ENCODE data around the gene ETHE1. TPM values are rescaled to one million over a fixed set of nuclear protein-coding genes. Genes with fewer than 3 reads are reported as not detected.
"Not testable (repeated sequence)": the region's sequence is repeated elsewhere in the genome, so short reads cannot be mapped to it uniquely, and the experiment has no call there.

ETHE1 gene
- total RNA-seq, 4 donors from 2014 or later, result 44.3 to 76.0 (median 57.8) TPM

GRCh38 chr19:43518051-43518450, 8.9 kb downstream of the ETHE1 start:
- H3K4me1 ChIP-seq, result peaks cover 10% of the 10 kb centered on the region
- H3K36me3 ChIP-seq, result peaks cover 2% of the 10 kb centered on the region
- DNase-seq (ENCODE audit: low spot score in 2 of 2), result no peak
- H3K9me3 ChIP-seq, result no peaks in the 10 kb centered on the region
- 49% methylated on average over 4 of the region's 4 CpGs for WGBS
- no peaks in the 10 kb centered on the region for H3K27me3 ChIP-seq
- no peak overlapping the region for H3K4me3 ChIP-seq
- no peak for TF ChIP-seq POLR2A (IDR thresholded peaks at IDR 0.05)
- no peak for TF ChIP-seq EP300 (IDR thresholded peaks at IDR 0.05)
- TF ChIP-seq POLR2AphosphoS5 (IDR thresholded peaks at IDR 0.05), result no peak
- TF ChIP-seq CTCF (IDR thresholded peaks at IDR 0.05), result no peak
- no peak overlapping the region for H3K27ac ChIP-seq

GRCh38 chr19:43512399-43512798, 14.6 kb downstream of the ETHE1 start:
- not testable (repeated sequence) for H3K27me3 ChIP-seq; H3K27ac ChIP-seq; DNase-seq (ENCODE audit: low spot score in 2 of 2); H3K4me3 ChIP-seq; H3K4me1 ChIP-seq; H3K9me3 ChIP-seq
- H3K36me3 ChIP-seq, result peaks cover 22% of the 10 kb centered on the region

GRCh38 chr19:43511324-43511723, 15.7 kb downstream of the ETHE1 start:
- WGBS, result 94% methylated on average over 5 of the region's 5 CpGs
- peaks cover 22% of the 10 kb centered on the region for H3K36me3 ChIP-seq

GRCh38 chr19:43510713-43511112, 16.3 kb downstream of the ETHE1 start:
- Histone ChIP-seq H3K27me3 (no peaks in the 10 kb centered on the region), H3K27ac (no peak overlapping the region), H3K36me3 (peaks cover 22% of the 10 kb centered on the region), H3K4me3 (no peak overlapping the region), H3K9me3 (no peaks in the 10 kb centered on the region), H3K4me1 (no peaks in the 10 kb centered on the region)
- WGBS, result 91% methylated on average over 9 of the region's 9 CpGs
- TF ChIP-seq CTCF (IDR thresholded peaks at IDR 0.05) (no peak), POLR2A (IDR thresholded peaks at IDR 0.05) (no peak)
- DNase-seq (ENCODE audit: low spot score in 2 of 2), result no peak

More at GRCh38 chr19:43511324-43511723, 15.7 kb downstream of the ETHE1 start:
- no peak overlapping the region for H3K4me3 ChIP-seq
- H3K27me3 ChIP-seq, result no peaks in the 10 kb centered on the region
- H3K27ac ChIP-seq, result no peak overlapping the region
- H3K9me3 ChIP-seq, result no peaks in the 10 kb centered on the region
- H3K4me1 ChIP-seq, result no peaks in the 10 kb centered on the region
- TF ChIP-seq POLR2A (IDR thresholded peaks at IDR 0.05) (no peak), POLR2AphosphoS5 (IDR thresholded peaks at IDR 0.05) (no peak), EP300 (IDR thresholded peaks at IDR 0.05) (no peak), CTCF (IDR thresholded peaks at IDR 0.05) (no peak)
- DNase-seq (ENCODE audit: low spot score in 2 of 2), result no peak

GRCh38 chr19:43507880-43508279, 19.1 kb downstream of the ETHE1 start:
- Histone ChIP-seq H3K27ac (no peak overlapping the region), H3K4me1 (peaks cover 16% of the 10 kb centered on the region), H3K9me3 (no peaks in the 10 kb centered on the region), H3K27me3 (no peaks in the 10 kb centered on the region), H3K36me3 (peaks cover 19% of the 10 kb centered on the region), H3K4me3 (no peak overlapping the region)
- WGBS, result 93% methylated on average over 2 of the region's 2 CpGs
- no peak for DNase-seq (ENCODE audit: low spot score in 2 of 2)
- TF ChIP-seq POLR2A (IDR thresholded peaks at IDR 0.05), result no peak

- WGBS, result 90% methylated on average over 5 of the region's 5 CpGs
- TF ChIP-seq EP300 (IDR thresholded peaks at IDR 0.05), result no peak
- no peak for TF ChIP-seq POLR2A (IDR thresholded peaks at IDR 0.05)
- TF ChIP-seq CTCF (IDR thresholded peaks at IDR 0.05), result no peak
- TF ChIP-seq POLR2AphosphoS5 (IDR thresholded peaks at IDR 0.05), result no peak
- no peak overlapping the region for H3K4me3 ChIP-seq
- no peak for DNase-seq (ENCODE audit: low spot score in 2 of 2)
- H3K36me3 ChIP-seq, result peaks cover 22% of the 10 kb centered on the region
- H3K9me3 ChIP-seq, result no peaks in the 10 kb centered on the region
- H3K27ac ChIP-seq, result no peak overlapping the region
- H3K27me3 ChIP-seq, result no peaks in the 10 kb centered on the region
- peaks cover 28% of the 10 kb centered on the region for H3K4me1 ChIP-seq
Observed at GRCh38 chr19:43506629-43507028, 20.4 kb downstream of the ETHE1 start.
